HCT116 (cell line): ENCODE results near the gene CRYBG2. TPM values are rescaled to one million over a fixed set of nuclear protein-coding genes. Genes with fewer than 3 reads are reported as not detected.
A peak's percentile ranks its signal among the peaks of the same experiment; 100 is the strongest.

ENCODE experiments used
- ATAC-seq: fragments of 200-7000 bp; cut with Tn5 transposase; 2 replicates; pipeline ENCODE4 v1.9.1; 2020; ENCODE audit warnings: mild to moderate bottlenecking, moderate library complexity
- BruUV-seq: library from RNA; stranded (reverse); fragments of 400-500 nt; replicated peaks from 2 replicates; lab custom pipeline; 2021; lab: Mats Ljungman, UMichigan
- CTCF ChIA-PET: fragments of 300-600 bp; sonication (Branson Sonifier 250); formaldehyde crosslinking; loops from one replicate; lab custom pipeline; 2021; ENCODE audit warnings: antibody characterized with exemption; lab: Charles Lee
- POLR2A ChIA-PET: fragments of 300-600, 350-600 bp; sonication (Branson Sonifier 250); formaldehyde crosslinking; loops from one replicate; lab custom pipeline; 2021; ENCODE audit warnings: antibody characterized with exemption; lab: Charles Lee
- RAD21 ChIA-PET, 2 experiments: fragments of 300-600 bp; sonication (Branson Sonifier 250); formaldehyde crosslinking; loops; one replicate each; lab custom pipeline; 2023; ENCODE audit warnings: low total read pairs in 2 of 2; ENCODE audit not compliant: uncharacterized antibody in 2 of 2, unreplicated experiment in 2 of 2, low non-redundant PET in 1 of 2; lab: Charles Lee
- DNase-seq: peaks from one replicate; pipeline ENCODE4 v3.0.0-alpha.2; 2010; ENCODE audit warnings: low read depth, low spot score
- H2AFZ ChIP-seq: fragments of 200-600 bp; shearing (Covaris generic), sonication (generic); 2 replicates; pipeline ENCODE4 v1.6.1; 2017; ENCODE audit warnings: low read depth, mixed run types, mixed read lengths, antibody characterized with exemption, low read length; ENCODE audit not compliant: poor library complexity, severe bottlenecking
- H3K27ac ChIP-seq: 2 replicates; pipeline ENCODE4 v1.5.1; 2012; ENCODE audit warnings: low read depth, low read length
- H3K27me3 ChIP-seq: fragments of 200-600 bp; sonication (generic); 2 replicates; pipeline ENCODE4 v1.6.1; 2016; ENCODE audit warnings: mixed run types, low read length, mixed read lengths; ENCODE audit not compliant: insufficient read depth
- H3K36me3 ChIP-seq, 2 experiments: fragments of 200-500 bp in 1 of 2; fragments of 200-600 bp in 1 of 2; sonication (Bioruptor generic) in 1 of 2; sonication (generic) in 1 of 2; 2 replicates each; pipeline versions ENCODE4 v1.5.1 to v1.6.1; 2014 to 2016; ENCODE audit warnings: low read length in 2 of 2, inconsistent platforms in 1 of 2, mixed read lengths in 1 of 2, mixed run types in 1 of 2; ENCODE audit not compliant: insufficient read depth in 2 of 2, control insufficient read depth in 1 of 2
- H3K4me1 ChIP-seq, 2 experiments: fragments of 200-600 bp in 1 of 2; sonication (generic) in 1 of 2; 2 replicates each; pipeline versions ENCODE4 v1.5.1 to v1.6.1; 2012 to 2017; ENCODE audit warnings: low read length in 2 of 2, inconsistent platforms in 1 of 2, mild to moderate bottlenecking in 1 of 2, mixed read lengths in 1 of 2, mixed run types in 1 of 2, moderate library complexity in 1 of 2; ENCODE audit not compliant: insufficient read depth in 2 of 2, control insufficient read depth in 1 of 2
- H3K4me2 ChIP-seq: fragments of 200-600 bp; sonication (generic); 2 replicates; pipeline ENCODE4 v1.6.1; 2017; ENCODE audit warnings: mixed run types, low read length, mixed read lengths
- H3K4me3 ChIP-seq, 2 experiments: fragments of 200-600 bp in 1 of 2; sonication (generic) in 1 of 2; replicated peaks in 1 of 2; 2 replicates each; pipeline ENCODE4 v1.5.1; 2011 to 2016; ENCODE audit warnings: low read length in 2 of 2, control low read depth in 1 of 2, low read depth in 1 of 2, mild to moderate bottlenecking in 1 of 2, mixed read lengths in 1 of 2, mixed run types in 1 of 2
- H3K79me2 ChIP-seq: fragments of 200-600 bp; sonication (generic); 2 replicates; pipeline ENCODE4 v1.6.1; 2017; ENCODE audit warnings: mild to moderate bottlenecking, mixed run types, low read length, moderate library complexity, mixed read lengths; ENCODE audit not compliant: insufficient read depth
- H3K9ac ChIP-seq: fragments of 200-600 bp; sonication (generic); 2 replicates; pipeline ENCODE4 v1.6.1; 2016; ENCODE audit warnings: low read length, mixed read lengths
- H3K9me2 ChIP-seq: fragments of 200-600 bp; sonication (generic), shearing (Covaris generic); 2 replicates; pipeline ENCODE4 v1.6.1; 2017; ENCODE audit warnings: mixed run types, mild to moderate bottlenecking, moderate library complexity; ENCODE audit not compliant: insufficient read depth
- H3K9me3 ChIP-seq, 2 experiments: fragments of 200-500 bp in 1 of 2; fragments of 200-600 bp in 1 of 2; sonication (Bioruptor generic) in 1 of 2; sonication (generic) in 1 of 2; 2 replicates each; pipeline ENCODE4 v1.6.1; 2014 to 2017; ENCODE audit warnings: low read length in 2 of 2, mixed read lengths in 2 of 2, inconsistent platforms in 1 of 2, low read depth in 1 of 2, mild to moderate bottlenecking in 1 of 2, mixed run types in 1 of 2, moderate library complexity in 1 of 2; ENCODE audit not compliant: control insufficient read depth in 1 of 2, insufficient read depth in 1 of 2
- H4K20me1 ChIP-seq: fragments of 200-600 bp; sonication (generic), shearing (Covaris generic); 2 replicates; pipeline ENCODE4 v1.6.1; 2017; ENCODE audit warnings: mixed run types, mild to moderate bottlenecking, moderate library complexity; ENCODE audit not compliant: insufficient read depth
- EGR1 ChIP-seq: IDR thresholded peaks from 2 replicates; pipeline ENCODE4 v1.6.1; 2012; ENCODE audit warnings: low read depth
- intact Hi-C: fragments of 100-400 bp; cut with micrococcal nuclease; formaldehyde crosslinking; loops from 2 replicates; pipeline ENCODE4 v1.10.0; 2022
- total RNA-seq: library from RNA; stranded (reverse); gene quantifications from one replicate; pipeline ENCODE4 v1.2.1, GENCODE V29; 2021; ENCODE audit not compliant: unreplicated experiment
- TF ChIP-seq, protein P1 (sequence below), 3 experiments: fragments of 200-600 bp in 1 of 3; sonication (generic) in 1 of 3; IDR thresholded peaks in 2 of 3; conservative IDR thresholded peaks in 1 of 3; 2 replicates each; pipeline ENCODE4 v1.5.1; 2012 to 2017; ENCODE audit warnings: low read depth in 2 of 3, low read length in 2 of 3, antibody characterized with exemption in 1 of 3, borderline replicate concordance in 1 of 3, control low read depth in 1 of 3, mild to moderate bottlenecking in 1 of 3, mixed read lengths in 1 of 3, mixed run types in 1 of 3, moderate library complexity in 1 of 3; ENCODE audit not compliant: insufficient read depth in 1 of 3

The CRYBG2 gene
- total RNA-seq, 1 experiment from 2014 or later = 10.5 TPM

DNA sequence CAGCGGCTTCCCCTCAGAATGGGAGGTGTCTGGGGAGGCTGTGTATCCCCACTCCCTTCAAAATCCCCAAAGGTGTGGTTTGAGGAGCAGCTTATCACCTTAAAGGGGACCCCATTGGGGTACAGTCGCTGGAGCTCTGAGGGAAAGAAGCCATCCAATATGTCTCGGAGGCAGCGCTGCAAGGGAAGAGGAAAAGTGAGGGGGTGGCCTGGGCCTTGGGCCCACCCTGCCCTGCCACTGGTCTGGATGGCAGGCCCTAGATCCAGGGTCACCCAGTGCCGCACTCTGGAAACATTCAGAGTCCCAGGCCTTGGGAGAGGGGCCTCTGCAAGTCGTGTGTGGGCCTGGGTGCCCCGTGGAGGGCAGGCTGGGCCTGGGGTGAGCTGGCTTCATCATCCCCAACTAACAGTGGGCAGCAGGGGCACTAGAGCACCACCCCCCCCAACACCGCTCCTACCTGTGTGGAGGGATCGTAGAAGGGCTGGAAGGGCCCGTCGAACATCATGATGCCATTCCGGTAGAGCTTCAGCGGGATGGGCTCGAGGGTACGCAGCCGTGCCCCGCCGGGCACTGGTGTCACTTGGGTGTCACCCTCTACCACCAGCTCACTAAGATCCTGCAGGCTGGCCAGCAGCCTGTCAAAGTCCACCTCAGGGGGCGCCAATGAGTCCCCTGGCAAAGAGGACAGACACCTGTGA lies 68.4 kb downstream of the CRYBG2 start:
- Histone ChIP-seq H3K27ac (peak overlapping the region; percentile 58), H4K20me1 (no peaks in the 10 kb centered on the region), H3K4me1 (peaks cover 25 to 64% of the 10 kb centered on the region in 2 experiments), H3K4me3 (no peak overlapping the region), H3K36me3 (no peaks in the 10 kb centered on the region; a peak in 1 of 4 replicates), H3K4me2 (peak overlapping the region; percentile 79), H3K9me3 (no peaks in the 10 kb centered on the region), H3K9ac (peak overlapping the region; percentile 50; the same call in 1 of the 2 replicates), H3K79me2 (peaks cover 10% of the 10 kb centered on the region), H3K27me3 (no peaks in the 10 kb centered on the region), H3K9me2 (no peaks in the 10 kb centered on the region), H2AFZ (no peak overlapping the region)
- DNase-seq (peak; percentile 58), ATAC-seq (peak; percentile 64)
- CTCF ChIA-PET = interaction anchor here (0.6 to 4.3 kb wide), 22 partner anchors 9 to 187 kb away, joined by 3 to 50 read pairs (median 8); partner anchors contain the start of genes CD52, CEP85 and HMGN2
- POLR2A ChIA-PET = interaction anchor here (1.0 to 1.4 kb wide), 2 partner anchors 10 to 63 kb away, joined by 3 to 4 read pairs; no protein-coding TSS in a partner anchor
- no TSS peak for BruUV-seq
- intact Hi-C loops = loop anchor here (1.0 to 2.0 kb wide), 4 partner anchors 36 to 131 kb away; no protein-coding TSS in a partner anchor
- RAD21 ChIA-PET = interaction anchor here (1.2 to 2.1 kb wide), 7 partner anchors 36 to 132 kb away, joined by 3 to 11 read pairs (median 4); no protein-coding TSS in a partner anchor
- TF ChIP-seq, protein P1, sequence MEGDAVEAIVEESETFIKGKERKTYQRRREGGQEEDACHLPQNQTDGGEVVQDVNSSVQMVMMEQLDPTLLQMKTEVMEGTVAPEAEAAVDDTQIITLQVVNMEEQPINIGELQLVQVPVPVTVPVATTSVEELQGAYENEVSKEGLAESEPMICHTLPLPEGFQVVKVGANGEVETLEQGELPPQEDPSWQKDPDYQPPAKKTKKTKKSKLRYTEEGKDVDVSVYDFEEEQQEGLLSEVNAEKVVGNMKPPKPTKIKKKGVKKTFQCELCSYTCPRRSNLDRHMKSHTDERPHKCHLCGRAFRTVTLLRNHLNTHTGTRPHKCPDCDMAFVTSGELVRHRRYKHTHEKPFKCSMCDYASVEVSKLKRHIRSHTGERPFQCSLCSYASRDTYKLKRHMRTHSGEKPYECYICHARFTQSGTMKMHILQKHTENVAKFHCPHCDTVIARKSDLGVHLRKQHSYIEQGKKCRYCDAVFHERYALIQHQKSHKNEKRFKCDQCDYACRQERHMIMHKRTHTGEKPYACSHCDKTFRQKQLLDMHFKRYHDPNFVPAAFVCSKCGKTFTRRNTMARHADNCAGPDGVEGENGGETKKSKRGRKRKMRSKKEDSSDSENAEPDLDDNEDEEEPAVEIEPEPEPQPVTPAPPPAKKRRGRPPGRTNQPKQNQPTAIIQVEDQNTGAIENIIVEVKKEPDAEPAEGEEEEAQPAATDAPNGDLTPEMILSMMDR (IDR thresholded peaks at IDR 0.05 in 2 of 3, conservative IDR thresholded peaks at IDR 0.05 in 1 of 3; ENCODE audit: borderline replicate concordance in 1 of 3, insufficient read depth in 1 of 3, low read depth in 2 of 3, low read length in 2 of 3) = peak in 2 of 3 experiments; percentile 79 to 89; a peak in 4 of 6 replicates
- no peak for TF ChIP-seq EGR1
